ENCODE measurements around the gene MYH14.

MYH14 gene

GRCh38 chr19:50195224-50195623 lies 8.2 kb upstream of the MYH14 start:
- no peak for FAIRE-seq

GRCh38 chr19:50196322-50196932 lies 7.0 kb upstream of the MYH14 start:
- no peak for FAIRE-seq

DNA sequence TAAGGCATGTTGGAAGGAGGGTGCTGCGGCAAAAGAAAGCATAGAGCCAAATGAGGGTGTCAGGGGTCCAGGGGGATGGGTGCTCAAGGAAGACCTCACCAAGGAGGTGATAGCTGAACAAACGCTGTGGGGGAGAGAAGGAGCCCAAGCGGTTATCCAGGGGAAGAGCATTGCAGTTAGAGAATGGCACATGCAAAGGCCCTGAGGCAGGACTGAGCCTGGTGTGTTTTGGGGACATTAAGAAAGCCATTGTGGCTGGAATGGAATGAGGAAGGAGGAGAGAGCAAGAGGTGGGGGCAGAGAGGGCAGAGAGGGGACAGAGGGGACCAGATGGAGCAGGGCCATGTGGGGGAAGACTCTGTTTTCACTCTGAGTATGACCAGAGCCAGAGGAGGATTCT lies 6.1 kb upstream of the MYH14 start:
- FAIRE-seq, result no peak

DNA sequence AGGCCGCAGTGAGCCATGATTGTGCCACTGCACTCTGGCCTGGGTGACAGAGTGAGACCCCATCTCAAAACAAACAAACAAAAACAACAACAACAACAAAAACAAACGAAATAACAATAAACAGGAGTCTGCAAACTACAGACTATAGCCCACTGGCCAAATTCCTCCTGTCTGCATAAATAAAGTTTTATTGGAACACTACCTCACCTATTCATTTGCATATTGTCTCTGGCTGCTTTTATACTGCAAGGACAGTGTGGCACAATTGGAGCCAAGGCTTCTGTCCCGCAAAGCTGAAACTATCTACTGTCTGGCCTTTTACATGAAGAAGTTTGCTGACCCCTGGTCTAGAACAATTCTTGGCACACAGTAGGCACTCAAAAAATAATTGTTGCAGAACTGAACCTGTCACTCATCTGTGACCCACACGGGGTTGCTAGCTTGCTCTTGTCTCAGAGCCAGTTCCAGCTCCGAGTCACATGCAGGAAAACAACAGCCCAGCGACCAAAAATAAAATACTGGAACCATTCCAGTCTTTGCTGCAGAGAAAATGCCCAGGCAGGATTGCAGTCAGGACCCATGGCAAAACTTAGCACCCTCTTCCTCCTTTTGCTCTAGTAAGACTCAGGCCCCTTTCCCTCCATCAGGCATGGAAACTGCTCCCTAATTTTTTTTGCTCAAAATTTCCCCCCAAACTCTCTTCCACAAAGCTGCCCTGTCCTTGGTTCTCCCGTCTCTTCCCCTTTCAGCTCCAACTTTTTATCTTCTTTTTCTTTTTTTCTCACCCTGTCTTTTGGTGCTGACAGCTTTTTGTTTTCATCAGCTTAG lies 4.8 kb upstream of the MYH14 start:
- FAIRE-seq, result no peak

- FAIRE-seq, result no peak
These were observed 4.2 kb upstream of the MYH14 start for GRCh38 chr19:50199259-50199555.

- FAIRE-seq, result no peak
These were observed 1.0 kb upstream of the MYH14 start for GRCh38 chr19:50202386-50202785.

DNA sequence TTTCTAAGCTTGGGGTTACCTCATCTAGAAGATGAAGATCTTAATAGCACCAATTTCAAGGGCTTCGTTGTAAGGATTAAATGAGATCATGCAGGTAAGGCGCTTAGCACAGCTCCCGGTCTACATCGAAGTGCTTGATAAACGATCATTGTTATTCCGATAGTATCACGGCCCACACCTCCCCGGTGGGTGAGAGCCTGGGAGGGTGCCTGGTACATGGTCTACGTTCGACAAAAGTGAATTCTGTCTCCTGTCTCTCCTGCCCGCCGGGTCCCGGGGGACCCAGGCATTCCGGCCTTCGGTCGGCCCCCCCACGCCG lies 501 bp upstream of the MYH14 start:
- FAIRE-seq, result no peak

- no peak for FAIRE-seq
These were observed 633 bp downstream of the MYH14 start for GRCh38 chr19:50204081-50204428.

GRCh38 chr19:50204811-50205675 lies 1.6 kb downstream of the MYH14 start:
- no peak for FAIRE-seq

DNA sequence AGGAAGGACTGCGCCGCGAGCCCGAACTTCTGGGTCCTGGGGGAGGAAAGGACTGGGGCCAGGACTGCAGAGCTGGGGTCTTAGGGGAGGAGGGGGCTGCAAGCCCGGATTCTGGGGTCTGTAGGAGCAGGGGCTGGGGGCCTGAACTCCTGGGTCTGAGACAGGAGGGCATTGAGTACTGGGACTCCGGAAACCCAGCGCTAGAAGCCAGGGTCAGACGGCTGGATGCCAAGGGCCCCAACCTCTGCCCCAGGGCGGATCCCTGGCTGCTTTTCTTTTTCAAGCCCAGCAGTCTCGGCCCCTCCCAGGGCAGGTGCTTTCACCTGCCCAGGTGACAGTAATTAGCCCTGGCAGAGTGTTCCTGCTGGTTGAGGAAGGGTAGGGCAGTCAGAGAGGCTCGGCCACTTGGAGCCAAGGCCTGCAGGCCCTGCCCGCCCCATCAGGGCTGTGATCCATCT lies 2.3 kb downstream of the MYH14 start:
- no peak for FAIRE-seq

- FAIRE-seq, result no peak
These were observed 2.8 kb downstream of the MYH14 start for GRCh38 chr19:50206191-50206590.

GRCh38 chr19:50207730-50208129 lies 4.3 kb downstream of the MYH14 start:
- no peak for FAIRE-seq

DNA sequence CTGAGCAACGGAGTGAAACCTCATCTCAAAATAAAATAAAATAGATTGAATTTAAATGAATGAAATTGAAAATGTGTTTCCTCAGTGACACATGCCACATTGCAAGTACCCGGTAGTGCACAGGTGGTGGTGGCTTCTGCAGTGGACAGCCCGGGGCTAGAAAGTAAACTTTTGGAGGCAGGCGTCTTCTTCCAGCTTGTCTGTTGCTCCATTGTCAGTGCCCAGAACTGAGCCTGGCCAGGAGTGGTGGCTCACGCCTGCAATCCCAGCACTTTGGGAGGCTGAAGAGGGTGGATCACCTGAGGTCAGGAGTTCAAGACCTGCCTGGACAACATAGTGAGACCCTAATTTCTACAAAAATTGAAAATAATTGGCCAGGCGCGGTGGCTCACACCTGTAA lies 5.7 kb downstream of the MYH14 start:
- no peak for FAIRE-seq

DNA sequence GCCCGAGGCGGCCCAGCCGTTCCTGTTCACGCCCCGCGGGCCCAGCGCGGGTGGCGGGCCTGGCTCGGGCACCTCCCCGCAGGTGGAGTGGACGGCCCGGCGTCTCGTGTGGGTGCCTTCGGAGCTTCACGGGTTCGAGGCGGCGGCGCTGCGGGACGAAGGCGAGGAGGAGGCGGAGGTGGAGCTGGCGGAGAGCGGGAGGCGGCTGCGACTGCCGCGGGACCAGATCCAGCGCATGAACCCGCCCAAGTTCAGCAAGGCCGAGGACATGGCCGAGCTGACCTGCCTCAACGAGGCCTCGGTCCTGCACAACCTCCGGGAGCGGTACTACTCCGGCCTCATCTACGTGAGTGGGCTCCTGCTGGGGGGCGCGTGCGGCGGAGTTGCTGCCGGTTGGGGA lies 7.0 kb downstream of the MYH14 start:
- no peak for FAIRE-seq

- FAIRE-seq, result no peak
These were observed 10.5 kb downstream of the MYH14 start for GRCh38 chr19:50213925-50214324.

DNA sequence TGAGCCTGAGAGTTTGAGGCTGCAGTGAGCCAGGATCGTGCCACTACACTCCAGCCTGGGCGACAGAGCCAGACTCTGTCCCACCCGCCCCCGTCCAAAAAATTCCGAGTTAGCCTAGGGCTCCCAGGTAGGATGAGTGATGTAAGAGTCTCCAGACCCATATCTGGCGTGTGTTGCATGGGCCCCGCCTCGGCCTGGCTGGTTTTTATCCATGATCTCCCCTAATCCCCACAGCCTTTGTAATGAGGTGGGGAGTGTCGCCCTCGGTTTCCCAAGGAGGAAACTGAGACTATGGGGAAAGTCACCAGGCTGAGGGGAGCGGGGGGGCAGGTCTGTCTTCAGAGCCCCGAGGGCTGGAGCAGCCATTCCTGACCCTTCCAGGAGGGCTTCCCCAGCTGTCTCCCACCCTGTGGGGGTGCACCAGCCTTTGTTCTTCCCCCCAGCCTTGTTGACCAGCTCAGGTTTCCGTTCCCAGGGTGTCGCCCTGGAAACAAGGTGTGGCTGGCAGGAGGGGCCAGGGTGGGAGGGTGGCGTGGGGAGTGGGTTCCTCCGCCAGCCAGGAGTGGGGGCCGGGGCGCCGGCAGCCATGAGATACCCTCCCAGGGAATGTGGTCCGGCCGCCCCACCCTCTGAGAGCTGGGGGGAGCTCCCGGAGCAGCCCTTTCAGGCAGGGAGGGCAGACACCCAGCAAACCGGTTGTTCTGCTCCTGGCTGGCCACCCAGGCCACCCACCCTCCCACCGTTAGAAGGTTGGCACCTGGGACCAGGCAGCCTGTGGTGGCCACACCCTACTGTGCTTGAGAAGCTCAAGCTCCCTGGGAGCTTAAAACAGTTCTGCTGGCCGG lies 11.5 kb downstream of the MYH14 start:
- FAIRE-seq, result no peak

DNA sequence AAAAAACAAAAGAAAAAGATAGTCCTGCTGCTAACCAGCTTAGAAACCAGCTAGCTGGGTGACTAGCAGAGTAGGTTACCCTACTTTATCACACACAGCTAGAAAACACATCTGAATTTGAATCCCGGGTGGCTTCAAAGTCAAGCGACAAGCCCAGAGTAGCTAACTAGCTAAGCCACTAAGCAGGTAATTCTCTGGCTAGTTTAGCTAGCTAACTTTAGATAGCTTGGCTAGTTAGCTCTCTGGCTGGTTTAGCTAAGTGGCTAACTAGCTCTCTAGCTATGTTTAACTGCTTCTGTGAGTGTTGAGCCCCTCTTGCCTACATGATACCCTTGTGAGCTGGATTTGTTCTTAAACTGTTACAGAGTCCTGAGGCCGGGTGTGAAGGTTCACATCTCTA lies 12.4 kb downstream of the MYH14 start:
- FAIRE-seq, result no peak

GRCh38 chr19:50221087-50221486 lies 17.7 kb downstream of the MYH14 start:
- FAIRE-seq, result no peak

DNA sequence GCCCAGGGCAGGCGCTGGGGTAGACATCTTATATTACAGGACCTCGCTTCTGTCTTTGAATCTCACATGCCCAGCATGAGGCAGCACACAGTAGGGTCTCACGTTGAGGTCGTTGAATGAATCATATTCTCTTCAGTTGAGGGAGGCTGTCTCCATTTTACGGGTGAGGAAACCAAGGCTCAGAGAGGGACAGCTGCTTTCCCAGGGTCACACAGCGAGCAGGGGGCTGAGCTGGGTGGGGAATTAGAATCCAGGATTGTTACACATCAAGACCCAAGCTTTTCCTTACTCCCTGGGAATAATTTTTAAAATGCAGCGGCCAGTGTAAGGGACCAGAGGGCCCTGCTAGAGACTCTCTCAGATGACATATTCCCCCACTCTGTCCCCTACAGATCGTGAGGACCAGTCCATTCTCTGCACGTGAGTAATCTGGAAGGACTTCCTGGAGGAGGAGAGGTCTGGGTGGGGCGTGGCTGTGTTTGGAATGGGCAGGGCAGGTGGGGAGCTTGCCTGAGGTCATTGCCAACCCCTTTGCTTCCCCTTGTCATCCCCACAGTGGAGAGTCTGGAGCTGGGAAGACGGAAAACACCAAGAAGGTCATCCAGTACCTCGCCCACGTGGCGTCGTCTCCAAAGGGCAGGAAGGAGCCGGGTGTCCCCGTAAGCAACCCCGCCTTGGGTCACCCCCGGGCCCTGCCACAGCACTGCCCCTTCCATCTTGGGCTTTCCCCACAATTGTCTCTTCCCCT lies 19.4 kb downstream of the MYH14 start:
- no peak for FAIRE-seq

DNA sequence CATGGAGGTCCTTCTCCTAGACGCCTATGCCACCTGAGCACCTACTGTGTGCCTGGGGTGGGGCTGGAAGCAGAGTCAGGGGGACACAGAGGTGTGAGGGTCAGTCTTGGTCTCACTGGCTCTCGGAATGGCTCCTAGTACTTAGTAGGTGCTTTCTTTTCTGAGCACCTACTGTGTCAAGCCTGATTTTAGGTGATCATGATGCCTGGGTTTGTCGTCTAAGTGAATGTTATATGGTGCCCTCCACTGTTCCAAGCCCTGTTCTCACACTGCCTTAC lies 20.0 kb downstream of the MYH14 start:
- FAIRE-seq, result no peak

GRCh38 chr19:50224986-50225747 lies 21.7 kb downstream of the MYH14 start:
- FAIRE-seq, result no peak

DNA sequence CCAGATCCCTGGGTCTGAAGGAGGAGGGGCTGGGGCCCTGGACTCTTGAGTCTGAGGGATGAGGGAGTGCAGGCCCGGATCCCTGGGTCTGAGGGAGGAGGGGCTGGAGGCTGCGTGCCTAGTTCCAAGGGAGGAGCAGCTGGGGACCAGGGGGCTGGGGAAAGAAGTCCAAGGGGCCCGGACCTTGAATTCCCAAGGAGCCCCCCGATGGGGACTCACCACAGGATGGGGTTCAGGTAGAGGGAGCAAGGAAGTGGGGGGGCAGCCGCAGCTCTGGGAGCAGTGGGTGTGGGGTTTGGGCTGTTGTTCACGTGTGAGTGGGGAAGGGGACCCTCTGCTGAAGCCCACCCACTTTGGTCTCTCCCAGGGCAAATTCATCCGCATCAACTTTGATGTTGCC lies 23.1 kb downstream of the MYH14 start:
- FAIRE-seq, result no peak
